ENCODE results near the gene RCN1.

- TF ChIP-seq CTCF (IDR thresholded peaks at IDR 0.05) (no peak), POLR2A (IDR thresholded peaks at IDR 0.05) (no peak)
Measured at GRCh38 chr11:32082346-32082986, 8.4 kb upstream of the RCN1 start.

Data from right lobe of liver (tissue), 4 donors.